Measurements from ENCODE around the gene NDUFS7. TPM values are rescaled to one million over a fixed set of nuclear protein-coding genes. Genes with fewer than 3 reads are reported as not detected.
A peak's percentile ranks its signal among the peaks of the same experiment; 100 is the strongest.

Gene NDUFS7
- total RNA-seq, result 52.2 to 56.8 TPM (median 55.9 TPM) in 3 replicates

- Mint-ChIP-seq H3K27me3 (ENCODE audit: low read depth) (peaks cover 5% of the 10 kb centered on the region), H3K4me1 (peaks cover 12% of the 10 kb centered on the region), H3K9me3 (no peaks in the 10 kb centered on the region), H3K27ac (peak within 1 kb of the TSS; percentile 98), H3K36me3 (peaks cover 2% of the 10 kb centered on the region), H3K4me3 (peak within 1 kb of the TSS; percentile 92)
- DNase-seq (ENCODE audit: low spot score in 2 of 2, unreplicated experiment in 2 of 2), result peak; percentile 82 to 100
- TF ChIP-seq CTCF (IDR thresholded peaks at IDR 0.05; ENCODE audit: unreplicated experiment), result no peak
Observed at GRCh38 chr19:1383312-1384084, at the start of gene NDUFS7. Gene NDUFS7, plus strand, starts transcription at chr19:1383907. Its CDS starts 20 bp downstream, at chr19:1383927.

DNA sequence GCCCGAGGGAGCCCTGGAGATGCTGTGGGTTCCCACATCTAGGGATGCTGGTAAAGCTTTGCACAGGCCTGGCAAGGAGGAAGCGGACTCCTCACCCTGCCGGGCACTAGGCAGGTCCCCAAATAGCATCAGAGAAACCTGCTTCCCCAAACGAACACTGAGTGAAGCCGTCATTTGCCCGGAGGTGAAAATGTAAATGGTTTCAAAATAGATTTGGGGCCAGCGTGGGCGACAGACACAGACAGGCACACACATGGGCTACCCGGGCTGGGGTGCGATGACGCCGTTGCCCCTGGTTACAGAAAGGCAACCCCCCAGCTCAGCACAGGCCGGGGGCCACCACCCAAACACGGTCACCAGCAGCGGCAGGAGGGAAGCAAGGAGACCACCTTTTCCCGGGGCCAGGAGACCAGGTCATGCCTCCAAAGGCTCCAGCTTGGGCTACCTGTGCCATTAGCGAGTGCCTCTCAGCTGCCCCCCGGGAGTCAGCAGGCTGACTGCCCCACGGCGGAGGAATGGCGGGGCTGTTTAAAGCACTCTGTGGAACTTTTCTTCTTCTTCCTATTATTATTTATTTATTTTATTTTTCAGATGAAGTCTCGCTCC is 47.5 kb upstream of the NDUFS7 start:
- no peaks in the 10 kb centered on the region for H3K36me3 Mint-ChIP-seq
- H3K4me1 Mint-ChIP-seq, result no peaks in the 10 kb centered on the region
- no peak for DNase-seq (ENCODE audit: low spot score in 2 of 2, unreplicated experiment in 2 of 2)
- no peaks in the 10 kb centered on the region for H3K9me3 Mint-ChIP-seq
- peaks cover 3% of the 10 kb centered on the region for H3K27me3 Mint-ChIP-seq (ENCODE audit: low read depth)
- H3K27ac Mint-ChIP-seq, result no peak overlapping the region
- no peak overlapping the region for H3K4me3 Mint-ChIP-seq
- TF ChIP-seq CTCF (IDR thresholded peaks at IDR 0.05; ENCODE audit: unreplicated experiment), result no peak

- H3K27me3 Mint-ChIP-seq (ENCODE audit: low read depth), result peaks cover 3% of the 10 kb centered on the region
Observed at GRCh38 chr19:1340681-1341469, 42.8 kb upstream of the NDUFS7 start.

GRCh38 chr19:1343041-1343440 is 40.7 kb upstream of the NDUFS7 start:
- Mint-ChIP-seq H3K9me3 (no peaks in the 10 kb centered on the region), H3K27ac (no peak overlapping the region), H3K4me1 (peaks cover 2% of the 10 kb centered on the region), H3K36me3 (no peaks in the 10 kb centered on the region), H3K27me3 (ENCODE audit: low read depth) (peaks cover 3% of the 10 kb centered on the region), H3K4me3 (no peak overlapping the region)
- no peak for TF ChIP-seq CTCF (IDR thresholded peaks at IDR 0.05; ENCODE audit: unreplicated experiment)
- no peak for DNase-seq (ENCODE audit: low spot score in 2 of 2, unreplicated experiment in 2 of 2)

More at GRCh38 chr19:1340681-1341469, 42.8 kb upstream of the NDUFS7 start:
- no peak overlapping the region for H3K27ac Mint-ChIP-seq
- no peak overlapping the region for H3K4me3 Mint-ChIP-seq
- no peak for TF ChIP-seq CTCF (IDR thresholded peaks at IDR 0.05; ENCODE audit: unreplicated experiment)
- no peaks in the 10 kb centered on the region for H3K9me3 Mint-ChIP-seq
- H3K4me1 Mint-ChIP-seq, result peaks cover 2% of the 10 kb centered on the region
- no peak for DNase-seq (ENCODE audit: low spot score in 2 of 2, unreplicated experiment in 2 of 2)
- no peaks in the 10 kb centered on the region for H3K36me3 Mint-ChIP-seq

GRCh38 chr19:1349211-1349610 is 34.5 kb upstream of the NDUFS7 start:
- no peak for TF ChIP-seq CTCF (IDR thresholded peaks at IDR 0.05; ENCODE audit: unreplicated experiment)
- no peaks in the 10 kb centered on the region for H3K27me3 Mint-ChIP-seq (ENCODE audit: low read depth)
- no peak for DNase-seq (ENCODE audit: low spot score in 2 of 2, unreplicated experiment in 2 of 2)
- H3K27ac Mint-ChIP-seq, result no peak overlapping the region
- no peaks in the 10 kb centered on the region for H3K36me3 Mint-ChIP-seq
- no peak overlapping the region for H3K4me3 Mint-ChIP-seq
- H3K4me1 Mint-ChIP-seq, result peaks cover 9% of the 10 kb centered on the region
- H3K9me3 Mint-ChIP-seq, result no peaks in the 10 kb centered on the region
